ENCODE data around the gene SCN7A.
"Not testable (repeated sequence)": the region's sequence is repeated elsewhere in the genome, so short reads cannot be mapped to it uniquely, and the experiment has no call there.

The SCN7A gene
- total RNA-seq, result 0 reads per million in 3 experiments

DNA sequence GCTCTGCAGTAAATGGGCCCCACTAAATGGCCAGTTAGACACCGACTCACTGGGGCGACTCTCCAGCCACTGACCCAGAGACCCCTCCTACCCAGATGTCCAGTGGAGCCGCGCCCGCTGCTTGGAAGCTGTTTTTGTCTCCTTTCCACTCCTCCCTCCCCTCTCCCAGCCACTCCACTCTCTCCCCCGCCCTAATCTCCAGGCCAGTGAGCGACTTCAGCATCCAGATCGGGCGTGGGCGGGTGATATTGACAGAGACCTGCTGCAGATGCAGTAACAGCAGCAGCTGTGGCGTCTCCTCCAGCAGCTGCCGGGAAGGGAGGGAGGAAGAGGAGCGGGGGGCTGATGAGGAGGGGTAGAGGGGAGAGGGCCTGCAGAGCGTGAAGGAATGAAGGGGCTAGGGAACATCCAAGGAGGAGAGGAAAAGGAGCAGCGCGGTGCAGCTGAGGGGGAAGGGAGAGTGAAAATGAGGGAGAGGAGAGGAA, at the start of gene SCN7A:
Gene SCN7A, minus strand, starts transcription at position 110 of the 485 bp plus-strand sequence. CDS start 16,553 bp downstream, outside the sequence.
- DNase-seq, result no peak

- DNase-seq, result peak; percentile 21
Observed at GRCh38 chr2:166539340-166540162, 45.5 kb upstream of the SCN7A start.

- no peak for DNase-seq
Observed at GRCh38 chr2:166536111-166536510, 42.1 kb upstream of the SCN7A start.

DNA sequence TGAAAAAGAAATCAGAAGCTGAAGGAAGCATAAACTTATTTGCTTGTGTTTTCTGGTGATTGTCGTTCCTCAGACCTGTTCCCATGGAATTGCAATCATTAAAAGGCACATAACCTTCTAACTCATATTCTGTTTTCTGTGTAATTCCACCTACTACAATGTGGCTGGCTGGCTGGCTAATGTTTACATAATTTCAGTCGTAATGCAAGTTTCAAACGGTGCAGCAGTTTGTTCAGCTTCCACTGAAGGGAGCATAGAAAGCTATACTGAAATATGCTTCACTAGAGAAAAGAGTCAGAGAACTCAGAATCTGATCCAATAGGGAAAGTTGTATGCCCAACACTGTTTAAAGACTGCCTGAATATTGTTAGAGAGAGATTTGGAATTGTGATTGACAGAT, 27.1 kb upstream of the SCN7A start:
- no peak for DNase-seq

DNA sequence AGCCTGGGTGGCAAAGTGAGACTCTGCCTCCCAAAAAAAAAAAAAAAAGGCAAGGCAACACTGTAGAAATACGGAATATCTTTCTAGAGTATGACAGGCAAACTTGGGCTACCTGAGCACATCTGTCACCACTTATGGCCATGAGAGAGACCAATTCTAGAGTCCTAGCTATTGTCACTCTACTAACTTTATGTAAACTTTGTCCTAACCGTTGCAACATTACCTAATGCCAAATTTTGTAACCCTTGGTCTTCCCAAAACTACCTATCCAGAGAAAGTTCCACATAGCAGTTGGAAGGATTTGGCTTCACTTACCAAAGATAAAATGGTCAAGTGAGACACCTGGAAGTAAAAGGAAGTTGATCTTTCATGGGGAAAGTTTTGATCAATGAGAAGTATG, 26.6 kb upstream of the SCN7A start:
- DNase-seq, result no peak

DNA sequence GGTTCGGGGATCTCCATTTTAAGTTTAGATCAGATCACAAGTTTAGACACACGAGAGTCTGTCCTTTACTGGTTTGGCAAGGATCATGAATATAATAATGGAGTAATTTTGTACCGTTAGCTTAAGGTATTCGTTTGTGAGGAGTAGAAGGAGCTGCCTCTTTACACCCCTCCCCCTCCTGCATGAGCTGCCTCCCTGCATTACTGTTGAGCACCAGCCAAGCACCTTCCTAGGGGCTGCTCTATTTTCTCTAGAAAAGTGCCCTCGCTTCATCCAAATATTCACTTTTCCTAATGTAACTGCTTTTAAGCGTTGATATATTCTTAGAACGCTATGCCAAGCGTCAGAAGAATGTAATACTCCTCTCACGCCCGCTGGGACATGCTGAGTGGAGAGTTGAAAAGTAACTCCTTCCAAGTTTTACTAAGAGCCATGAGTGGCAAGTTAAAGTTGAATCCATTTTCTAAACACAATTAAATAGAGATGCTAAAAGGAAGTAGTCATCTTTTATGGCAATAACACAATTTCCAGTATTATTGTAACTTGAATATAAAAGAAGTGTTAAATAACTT, 25.4 kb upstream of the SCN7A start:
- no peak for DNase-seq

DNA sequence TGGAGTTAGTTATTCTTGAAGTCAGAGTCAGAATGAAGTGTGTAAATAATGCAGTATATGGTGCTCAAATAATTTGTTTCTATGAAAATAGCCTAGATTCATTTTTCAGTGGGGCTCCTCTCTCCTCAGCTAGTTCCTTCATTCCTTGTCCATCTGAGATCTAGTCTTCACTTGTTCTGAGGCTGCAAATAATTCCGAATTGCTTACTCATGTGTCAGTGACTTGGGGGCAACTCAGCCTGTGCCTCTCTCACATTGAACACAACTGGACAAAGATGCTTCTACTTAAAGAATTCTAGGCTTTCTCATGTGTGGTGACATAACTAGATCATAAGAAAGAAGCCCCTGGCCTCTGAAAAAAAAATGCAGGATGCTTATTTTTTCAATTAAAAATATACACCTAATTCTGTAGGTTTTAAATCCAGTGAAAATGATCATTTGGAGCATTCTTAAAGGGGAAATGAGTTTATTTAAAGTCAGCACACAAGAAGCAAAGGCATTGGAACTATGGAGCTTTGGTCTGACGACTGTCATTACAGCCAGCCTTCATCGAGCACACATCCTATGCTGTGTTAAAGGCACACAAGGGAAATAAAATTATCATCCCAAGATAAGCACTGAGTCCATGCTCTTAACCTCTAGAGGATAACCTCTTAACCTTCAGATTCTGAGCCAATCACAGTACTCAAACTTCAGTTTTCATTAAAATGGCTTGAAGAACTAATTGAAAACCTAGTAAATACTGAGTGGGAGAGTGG, 24.8 kb upstream of the SCN7A start:
- DNase-seq, result no peak

- DNase-seq, result no peak
Observed at GRCh38 chr2:166517533-166518061, 23.5 kb upstream of the SCN7A start.

- DNase-seq, result no peak
Observed at GRCh38 chr2:166516712-166517303, 22.8 kb upstream of the SCN7A start.

DNA sequence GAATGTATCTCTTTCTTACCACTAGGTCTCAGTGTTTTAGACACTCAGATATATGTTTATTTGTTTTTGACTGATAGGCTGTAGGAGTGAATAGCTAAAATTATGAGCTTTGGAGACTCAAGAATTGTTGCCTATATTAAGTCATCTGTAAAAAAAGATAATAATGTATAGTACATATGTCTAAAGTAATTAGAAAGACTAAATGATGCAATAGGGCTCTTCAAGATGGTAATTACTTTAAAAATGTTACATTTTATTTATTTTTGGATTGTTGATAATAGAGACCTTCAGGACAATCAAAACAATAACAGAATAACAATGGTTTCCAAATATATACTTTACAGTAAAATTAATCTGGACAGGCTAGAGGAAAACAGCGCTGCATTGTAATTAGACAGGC, 19.9 kb upstream of the SCN7A start:
- no peak for DNase-seq

DNA sequence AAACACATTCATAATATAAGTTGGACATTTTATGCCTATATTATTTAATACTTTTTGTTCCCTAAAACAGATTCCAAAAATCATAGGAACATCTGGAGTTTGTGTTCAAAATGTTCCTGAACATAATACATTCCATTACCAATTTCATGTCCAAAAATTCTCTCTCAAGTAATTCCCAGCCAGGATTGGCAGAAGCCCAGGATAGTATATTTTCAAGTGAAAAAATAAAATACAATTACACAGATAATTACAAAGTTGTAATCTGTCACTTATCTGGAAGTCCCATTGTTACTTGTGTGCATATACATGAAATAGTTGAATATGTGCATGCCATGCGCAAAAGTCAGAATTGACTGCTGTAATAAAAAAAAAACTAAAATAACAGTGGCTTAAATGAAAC, 5.2 kb upstream of the SCN7A start:
- DNase-seq, result no peak

- no peak for DNase-seq
Observed at GRCh38 chr2:166491461-166491860, 2.6 kb downstream of the SCN7A start.

GRCh38 chr2:166487171-166487570, 6.9 kb downstream of the SCN7A start:
- DNase-seq, result no peak

DNA sequence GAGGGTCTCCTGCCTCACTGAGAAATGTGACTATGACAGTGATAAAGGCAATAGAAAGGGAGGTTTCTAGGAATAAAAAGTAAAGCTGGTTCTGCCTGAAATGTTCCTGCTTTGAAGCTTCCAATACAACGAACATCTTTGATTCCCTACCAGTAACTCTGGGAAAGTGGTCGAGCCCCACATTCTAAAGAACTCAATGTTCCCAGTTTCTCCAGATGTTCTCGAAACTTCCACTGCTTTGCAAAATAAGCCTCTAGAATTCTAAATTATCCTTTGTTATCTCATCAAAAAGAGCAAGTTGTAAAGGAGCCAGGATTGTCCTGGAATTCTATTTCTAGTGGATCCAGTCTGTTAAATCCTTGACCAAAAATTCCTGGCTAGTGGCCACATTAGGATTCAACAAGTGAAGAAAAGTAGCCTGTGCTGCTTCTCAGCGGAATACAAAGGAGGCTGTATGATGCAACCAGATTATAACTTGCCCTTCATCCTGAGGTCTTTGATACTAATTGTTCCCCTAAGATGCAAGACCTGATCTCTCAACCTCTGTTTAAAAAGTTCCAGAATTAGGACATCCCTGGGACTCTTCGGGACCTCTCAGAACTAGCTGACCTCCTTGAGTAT, 8.4 kb downstream of the SCN7A start:
- DNase-seq, result no peak

GRCh38 chr2:166472332-166472731, 21.7 kb downstream of the SCN7A start:
- DNase-seq, result no peak

DNA sequence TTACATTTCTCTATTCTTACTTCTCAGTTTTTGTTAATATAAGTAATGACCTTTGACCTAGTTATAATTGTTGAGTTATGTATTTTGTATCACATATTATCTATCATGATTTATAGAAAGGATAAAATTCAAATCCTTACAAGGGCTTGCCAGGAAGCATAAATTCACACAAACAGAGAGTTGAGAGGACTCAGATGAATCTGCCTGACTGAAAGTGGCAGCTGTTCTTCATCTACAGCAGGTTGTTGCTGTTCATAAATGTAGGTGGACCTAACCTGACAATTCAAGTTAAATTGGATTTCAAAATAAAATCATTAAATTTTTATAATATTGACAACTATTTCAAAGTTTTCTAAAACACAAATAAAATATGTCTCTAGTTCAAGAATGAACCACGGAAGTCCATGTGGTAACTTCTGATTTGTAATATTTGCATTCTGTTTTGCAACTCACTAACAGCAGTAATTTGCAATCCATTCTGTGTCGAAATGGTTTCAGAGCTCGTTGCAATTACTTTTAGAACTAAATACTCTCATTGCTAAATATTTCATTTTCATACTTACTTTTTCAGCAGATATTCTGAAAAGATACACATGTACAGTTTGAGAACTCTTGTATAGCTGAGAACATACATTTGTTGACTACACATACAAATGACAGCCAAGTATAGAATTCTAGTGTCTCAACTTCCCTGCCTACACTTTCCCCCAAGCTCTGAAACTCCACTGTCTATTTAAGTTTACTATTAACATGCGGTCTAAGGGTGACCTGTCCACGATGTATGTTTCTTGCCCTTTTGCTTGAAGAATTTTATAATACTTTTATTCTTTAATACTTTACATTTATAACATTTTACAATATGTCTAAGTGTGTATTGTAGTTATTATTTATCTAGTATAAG, 25.7 kb downstream of the SCN7A start:
- no peak for DNase-seq

DNA sequence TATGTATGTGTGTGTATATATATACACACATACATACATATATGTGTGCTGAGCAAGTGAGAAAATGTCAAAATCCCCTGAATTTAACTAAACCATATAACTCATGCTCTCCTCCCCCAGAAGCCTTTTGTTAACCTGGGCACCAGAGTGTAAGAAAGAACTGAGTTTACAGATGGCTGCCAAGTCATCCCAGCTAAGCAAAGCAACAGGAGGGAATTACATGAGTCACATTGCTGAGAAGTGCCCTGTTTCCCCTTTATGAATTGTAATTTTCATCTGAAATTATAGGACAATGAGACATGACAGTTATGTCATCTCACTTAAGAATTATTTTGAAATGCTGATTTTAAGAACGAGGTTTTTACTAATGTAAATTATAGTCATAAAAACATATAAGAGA, 29.9 kb downstream of the SCN7A start:
- no peak for DNase-seq

DNA sequence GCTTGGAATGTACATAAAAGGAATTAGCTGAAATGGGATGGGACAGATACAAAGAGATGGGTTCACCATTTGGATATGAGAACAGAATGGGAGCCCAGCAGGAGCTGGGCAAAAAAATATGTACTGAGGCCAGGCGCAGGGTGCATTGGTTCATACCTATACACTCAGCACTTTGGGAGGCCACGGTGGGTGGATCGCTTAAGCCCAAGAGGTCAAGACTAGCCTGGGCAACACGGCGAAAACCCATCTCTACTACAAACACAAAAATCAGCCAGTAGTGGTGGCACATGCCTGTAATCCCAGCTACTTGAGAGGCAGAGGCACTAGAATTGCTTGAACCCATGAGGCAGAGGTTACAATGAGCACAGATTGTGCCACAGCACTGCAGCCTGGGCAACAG, 30.4 kb downstream of the SCN7A start:
- DNase-seq, result no peak

- DNase-seq, result no peak
Observed at GRCh38 chr2:166458674-166459073, 35.4 kb downstream of the SCN7A start.

GRCh38 chr2:166455823-166456222, 38.2 kb downstream of the SCN7A start:
- DNase-seq, result not testable (repeated sequence)

DNA sequence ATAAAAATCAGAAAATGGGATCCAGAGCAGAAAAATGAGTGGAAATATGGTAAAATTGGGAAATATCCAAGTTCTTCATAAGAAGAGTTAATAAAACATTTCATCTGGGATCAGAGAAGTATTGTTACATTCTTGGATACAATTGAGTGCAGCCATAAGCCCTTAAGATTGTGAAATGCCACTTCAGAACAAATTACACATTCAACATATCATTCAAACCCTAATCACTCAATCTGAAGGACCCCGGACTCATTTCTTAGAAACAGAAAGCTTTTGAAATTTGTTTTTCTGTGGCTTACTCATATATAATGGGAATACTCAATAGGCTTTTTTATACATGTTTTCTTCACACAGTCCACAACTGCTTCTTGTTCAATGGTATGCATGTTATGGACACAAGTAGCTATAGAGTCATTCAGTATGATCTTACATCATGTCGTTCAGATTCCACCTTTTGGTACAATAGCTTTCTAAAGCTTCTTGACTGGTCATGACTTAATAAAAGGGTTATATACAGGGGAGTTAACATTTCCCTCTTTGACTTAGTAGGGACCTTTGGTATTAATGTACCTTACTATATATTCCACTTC, 39.9 kb downstream of the SCN7A start:
- no peak for DNase-seq

Measured in central memory CD4-positive, alpha-beta T cell (primary cell).